HepG2 (cell line): Measurements from ENCODE around the gene GRIN2C. TPM values are rescaled to one million over a fixed set of nuclear protein-coding genes. Genes with fewer than 3 reads are reported as not detected.

ENCODE experiments used
- HMGXB4 ChIP-seq, 2 experiments: sonication (generic) in 1 of 2; formaldehyde crosslinking in 1 of 2; IDR thresholded peaks; 2 replicates each; pipeline versions ENCODE4 v1.4.0 to v1.6.1; 2018 to 2020; ENCODE audit warnings: missing genetic modification reagents in 2 of 2, borderline replicate concordance in 1 of 2, low read depth in 1 of 2, mild to moderate bottlenecking in 1 of 2, missing biosample characterization in 1 of 2
- HNRNPH1 ChIP-seq: fragments of 200-400 bp; formaldehyde crosslinking; optimal IDR thresholded peaks from 2 replicates; pipeline ENCODE3; 2017; ENCODE audit warnings: mild to moderate bottlenecking, low read depth, low read length
- JDP2 ChIP-seq: sonication (generic); formaldehyde crosslinking; IDR thresholded peaks from 2 replicates; pipeline ENCODE4 v1.8.1; 2022; ENCODE audit warnings: missing genetic modification reagents, borderline replicate concordance
- LRRFIP1 ChIP-seq: sonication (generic); formaldehyde crosslinking; conservative IDR thresholded peaks from 2 replicates; pipeline ENCODE4 v1.4.0; 2020; ENCODE audit warnings: missing genetic modification reagents
- MXI1 ChIP-seq: IDR thresholded peaks from 3 replicates; pipeline ENCODE4 v1.6.1; 2012; ENCODE audit warnings: low read depth, low read length, inconsistent platforms, borderline replicate concordance
- PAX8 ChIP-seq: sonication (generic); formaldehyde crosslinking; IDR thresholded peaks from 2 replicates; pipeline ENCODE4 v1.8.0; 2022; ENCODE audit warnings: mild to moderate bottlenecking, missing genetic modification reagents, borderline replicate concordance
- REST ChIP-seq, 2 experiments: IDR thresholded peaks; 2 replicates each; pipeline ENCODE4 v1.6.1; 2011 to 2012; ENCODE audit warnings: low read length in 2 of 2, borderline replicate concordance in 1 of 2, low read depth in 1 of 2, mild to moderate bottlenecking in 1 of 2, moderate library complexity in 1 of 2
- ZFP41 ChIP-seq: sonication (generic); formaldehyde crosslinking; IDR thresholded peaks from 2 replicates; pipeline ENCODE4 v1.4.0; 2020; ENCODE audit warnings: mild to moderate bottlenecking, missing genetic modification reagents, borderline replicate concordance
- ZNF124 ChIP-seq: sonication (generic); formaldehyde crosslinking; IDR thresholded peaks from 2 replicates; pipeline ENCODE4 v1.4.0; 2020; ENCODE audit warnings: missing genetic modification reagents
- ZNF432 ChIP-seq: sonication (generic); formaldehyde crosslinking; IDR thresholded peaks from 2 replicates; pipeline ENCODE4 v1.5.0; 2020; ENCODE audit warnings: missing genetic modification reagents, mild to moderate bottlenecking, borderline replicate concordance
- ZNF546 ChIP-seq: sonication (generic); formaldehyde crosslinking; conservative IDR thresholded peaks from 2 replicates; pipeline ENCODE4 v1.8.1; 2023; ENCODE audit warnings: mild to moderate bottlenecking, missing genetic modification reagents
- ZNF562 ChIP-seq: sonication (generic); formaldehyde crosslinking; IDR thresholded peaks from 2 replicates; pipeline ENCODE4 v1.8.0; 2022; ENCODE audit warnings: missing genetic modification reagents, borderline replicate concordance
- polyA plus RNA-seq, 8 experiments: library from polyadenylated mRNA; depleted of rRNA in 3 of 8; stranded (reverse) in 7 of 8; unstranded in 1 of 8; fragments of >200 nt; fragmentation: Illumina TruSeq in 4 of 8; extraction: Trizol in 4 of 8; gene quantifications; 2 replicates each; pipeline versions ENCODE4 v1.2.1 to v1.2.3, GENCODE V29; 2011 to 2016; ENCODE audit warnings: low read depth in 4 of 8, missing spikeins in 1 of 8, mixed read lengths in 1 of 8; ENCODE audit not compliant: insufficient read depth in 1 of 8
- total RNA-seq, 5 experiments: library from RNA; depleted of rRNA; stranded (reverse); fragments of >200 nt; fragmentation: Illumina TruSeq; extraction: Trizol; gene quantifications; 2 replicates each; pipeline ENCODE4 v1.2.3, GENCODE V29; 2016; ENCODE audit warnings: low read depth in 1 of 5
- TF ChIP-seq, protein P1 (sequence below): sonication (generic); formaldehyde crosslinking; conservative IDR thresholded peaks from 2 replicates; pipeline ENCODE4 v1.8.1; 2023; ENCODE audit warnings: missing genetic modification reagents
- TF ChIP-seq, protein P2 (sequence below): sonication (generic); formaldehyde crosslinking; IDR thresholded peaks from 2 replicates; pipeline ENCODE4 v1.8.1; 2023; ENCODE audit warnings: mild to moderate bottlenecking, missing genetic modification reagents

The GRIN2C gene
- total and polyA plus RNA-seq, 2 of the 13 experiments (the other 11 are each of a cell fraction or from before 2014, with no cell fraction given) = 0.03 to 0.11 TPM

GRCh38 chr17:74842146-74842598 lies 17.5 kb downstream of the GRIN2C start (continued):
- TF ChIP-seq REST (IDR thresholded peaks at IDR 0.05; ENCODE audit: borderline replicate concordance in 1 of 2, low read depth in 1 of 2, low read length in 2 of 2) (no peak), HMGXB4 (CRISPR knock-in tag; IDR thresholded peaks at IDR 0.05; ENCODE audit: borderline replicate concordance in 1 of 2, low read depth in 1 of 2) (no peak), ZNF546 (no peak), LRRFIP1 (CRISPR knock-in tag) (no peak), ZNF124 (CRISPR knock-in tag) (no peak), ZNF432 (CRISPR knock-in tag) (no peak), MXI1 (no peak), PAX8 (CRISPR knock-in tag) (no peak), HNRNPH1 (no peak), ZNF562 (CRISPR knock-in tag) (no peak), JDP2 (CRISPR knock-in tag) (no peak), ZFP41 (CRISPR knock-in tag) (0 out of 2 replicates have a peak, but pooled peaks have one; percentile 58)
- TF ChIP-seq, protein P1, sequence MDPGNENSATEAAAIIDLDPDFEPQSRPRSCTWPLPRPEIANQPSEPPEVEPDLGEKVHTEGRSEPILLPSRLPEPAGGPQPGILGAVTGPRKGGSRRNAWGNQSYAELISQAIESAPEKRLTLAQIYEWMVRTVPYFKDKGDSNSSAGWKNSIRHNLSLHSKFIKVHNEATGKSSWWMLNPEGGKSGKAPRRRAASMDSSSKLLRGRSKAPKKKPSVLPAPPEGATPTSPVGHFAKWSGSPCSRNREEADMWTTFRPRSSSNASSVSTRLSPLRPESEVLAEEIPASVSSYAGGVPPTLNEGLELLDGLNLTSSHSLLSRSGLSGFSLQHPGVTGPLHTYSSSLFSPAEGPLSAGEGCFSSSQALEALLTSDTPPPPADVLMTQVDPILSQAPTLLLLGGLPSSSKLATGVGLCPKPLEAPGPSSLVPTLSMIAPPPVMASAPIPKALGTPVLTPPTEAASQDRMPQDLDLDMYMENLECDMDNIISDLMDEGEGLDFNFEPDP = no peak
- TF ChIP-seq, protein P2, sequence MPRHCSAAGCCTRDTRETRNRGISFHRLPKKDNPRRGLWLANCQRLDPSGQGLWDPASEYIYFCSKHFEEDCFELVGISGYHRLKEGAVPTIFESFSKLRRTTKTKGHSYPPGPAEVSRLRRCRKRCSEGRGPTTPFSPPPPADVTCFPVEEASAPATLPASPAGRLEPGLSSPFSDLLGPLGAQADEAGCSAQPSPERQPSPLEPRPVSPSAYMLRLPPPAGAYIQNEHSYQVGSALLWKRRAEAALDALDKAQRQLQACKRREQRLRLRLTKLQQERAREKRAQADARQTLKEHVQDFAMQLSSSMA (CRISPR knock-in tag) = no peak
